GM18499 (cell line): ENCODE results near the gene NAGPA.

ENCODE experiments used
- ATAC-seq: cut with Tn5 transposase; IDR thresholded peaks from one replicate; pipeline ENCODE4 v1.9.1; 2021; ENCODE audit warnings: moderate number of reproducible peaks; ENCODE audit not compliant: insufficient read depth, unreplicated experiment

NAGPA gene

GRCh38 chr16:5031601-5032000, 2.1 kb downstream of the NAGPA start:
- no peak for ATAC-seq

GRCh38 chr16:5030251-5030870, 3.4 kb downstream of the NAGPA start:
- no peak for ATAC-seq

GRCh38 chr16:5028950-5029475, 4.7 kb downstream of the NAGPA start:
- no peak for ATAC-seq

- no peak for ATAC-seq
These were observed 6.0 kb downstream of the NAGPA start for GRCh38 chr16:5027575-5028235.

GRCh38 chr16:5027086-5027485, 6.6 kb downstream of the NAGPA start:
- no peak for ATAC-seq

- no peak for ATAC-seq
These were observed 7.1 kb downstream of the NAGPA start for GRCh38 chr16:5026664-5027063.

- no peak for ATAC-seq
These were observed 8.5 kb downstream of the NAGPA start for GRCh38 chr16:5025171-5025632.

GRCh38 chr16:5024632-5025031, 9.1 kb downstream of the NAGPA start:
- ATAC-seq: no peak

GRCh38 chr16:5022521-5022920, 11.2 kb downstream of the NAGPA start:
- ATAC-seq: no peak

GRCh38 chr16:5020551-5020950, 13.2 kb downstream of the NAGPA start:
- ATAC-seq: no peak

GRCh38 chr16:5019775-5020174, 14.0 kb downstream of the NAGPA start:
- ATAC-seq: no peak

- no peak for ATAC-seq
These were observed 14.9 kb downstream of the NAGPA start for GRCh38 chr16:5018793-5019192.

- no peak for ATAC-seq
These were observed 16.1 kb downstream of the NAGPA start for GRCh38 chr16:5017678-5017969.

- no peak for ATAC-seq
These were observed 16.6 kb downstream of the NAGPA start for GRCh38 chr16:5016967-5017677.

- ATAC-seq: no peak
These were observed 17.8 kb downstream of the NAGPA start for GRCh38 chr16:5015887-5016286.

- ATAC-seq: no peak
These were observed 18.4 kb downstream of the NAGPA start for GRCh38 chr16:5015351-5015750.

- no peak for ATAC-seq
These were observed 20.8 kb downstream of the NAGPA start for GRCh38 chr16:5012887-5013286.

GRCh38 chr16:5011637-5012036, 22.1 kb downstream of the NAGPA start:
- ATAC-seq: no peak

- ATAC-seq: no peak
These were observed 23.0 kb downstream of the NAGPA start for GRCh38 chr16:5010576-5011329.

GRCh38 chr16:5008311-5008731, 25.4 kb downstream of the NAGPA start:
- no peak for ATAC-seq

- no peak for ATAC-seq
These were observed 26.5 kb downstream of the NAGPA start for GRCh38 chr16:5007256-5007655.
